Stimulated activated CD8-positive, alpha-beta memory T cell treated with anti-CD3 and anti-CD28 coated beads, Interleukin-7, amount 100 ng/mL, for 1 hour (primary cell): ENCODE results near the gene DLGAP1.

Experiments used
- DNase-seq, 2 donors: peaks; one replicate each; pipeline ENCODE4 v3.0.0-alpha.2; 2020; ENCODE audit warnings: low read depth in 2 of 2

DLGAP1 gene

GRCh38 chr18:3995476-3996102, 459.5 kb downstream of the DLGAP1 start:
- no peak for DNase-seq

- DNase-seq: no peak
Observed at GRCh38 chr18:3993941-3994687, 461.0 kb downstream of the DLGAP1 start.

- DNase-seq: no peak
Observed at GRCh38 chr18:3985664-3986063, 469.4 kb downstream of the DLGAP1 start.

GRCh38 chr18:3985020-3985419, 470.1 kb downstream of the DLGAP1 start:
- DNase-seq: no peak

GRCh38 chr18:3984163-3984757, 470.8 kb downstream of the DLGAP1 start:
- DNase-seq: no peak

- DNase-seq: no peak
Observed at GRCh38 chr18:3983351-3983969, 471.6 kb downstream of the DLGAP1 start.

- no peak for DNase-seq
Observed at GRCh38 chr18:3982541-3982940, 472.6 kb downstream of the DLGAP1 start.

GRCh38 chr18:3979024-3979423, 476.1 kb downstream of the DLGAP1 start:
- no peak for DNase-seq

GRCh38 chr18:3973191-3973850, 481.8 kb downstream of the DLGAP1 start:
- DNase-seq: no peak

GRCh38 chr18:3972291-3972930, 482.7 kb downstream of the DLGAP1 start:
- no peak for DNase-seq

GRCh38 chr18:3970929-3971328, 484.2 kb downstream of the DLGAP1 start:
- DNase-seq: no peak

GRCh38 chr18:3967359-3968180, 487.5 kb downstream of the DLGAP1 start:
- no peak for DNase-seq

GRCh38 chr18:3966642-3967358, 488.3 kb downstream of the DLGAP1 start:
- no peak for DNase-seq

GRCh38 chr18:3966246-3966641, 488.9 kb downstream of the DLGAP1 start:
- DNase-seq: no peak

- DNase-seq: no peak
Observed at GRCh38 chr18:3960977-3961376, 494.1 kb downstream of the DLGAP1 start.

GRCh38 chr18:3960142-3960541, 495.0 kb downstream of the DLGAP1 start:
- DNase-seq: no peak

GRCh38 chr18:3952031-3952430, 503.1 kb downstream of the DLGAP1 start:
- no peak for DNase-seq

- no peak for DNase-seq
Observed at GRCh38 chr18:3950668-3951404, 504.3 kb downstream of the DLGAP1 start.

GRCh38 chr18:3948958-3949357, 506.1 kb downstream of the DLGAP1 start:
- DNase-seq: no peak
